Spleen (tissue), 11 donors: ENCODE data around the gene MTA2. TPM values are rescaled to one million over a fixed set of nuclear protein-coding genes. Genes with fewer than 3 reads are reported as not detected.
"Not testable (repeated sequence)": the region's sequence is repeated elsewhere in the genome, so short reads cannot be mapped to it uniquely, and the experiment has no call there.

Experiments
- DNase-seq: peaks from one replicate; pipeline ENCODE4 v3.0.0-alpha.2; 2020
- H3K27ac ChIP-seq, 8 donors: fragments of 200-600 bp; sonication (generic) in 7 of 8; 1 replicate in 4 of 8; 2 replicates in 4 of 8; pipeline versions ENCODE4 v1.5.0 to v1.8.0; 2016 to 2021; ENCODE audit warnings: inconsistent platforms in 4 of 8, mild to moderate bottlenecking in 4 of 8, moderate library complexity in 1 of 8
- H3K27me3 ChIP-seq, 7 donors: fragments of 200-600 bp; sonication (generic) in 6 of 7; replicated peaks in 1 of 7; 1 replicate in 4 of 7; 2 replicates in 3 of 7; pipeline versions ENCODE4 v1.5.0 to v1.8.0; 2016 to 2021; ENCODE audit warnings: inconsistent platforms in 3 of 7, mild to moderate bottlenecking in 1 of 7
- H3K36me3 ChIP-seq, 6 donors: fragments of 200-600 bp; sonication (generic) in 5 of 6; 1 replicate in 4 of 6; 2 replicates in 2 of 6; pipeline versions ENCODE4 v1.5.0 to v1.8.0; 2016 to 2021; ENCODE audit warnings: inconsistent platforms in 2 of 6
- H3K4me1 ChIP-seq, 6 donors: fragments of 200-600 bp; sonication (generic) in 5 of 6; 1 replicate in 3 of 6; 2 replicates in 3 of 6; pipeline versions ENCODE4 v1.5.0 to v1.8.0; 2016 to 2021; ENCODE audit warnings: inconsistent platforms in 3 of 6
- H3K4me3 ChIP-seq, 8 donors: fragments of 200-600 bp; sonication (generic) in 7 of 8; 1 replicate in 4 of 8; 2 replicates in 4 of 8; pipeline versions ENCODE4 v1.5.0 to v1.8.0; 2016 to 2021; ENCODE audit warnings: inconsistent platforms in 4 of 8, mild to moderate bottlenecking in 4 of 8, moderate library complexity in 2 of 8
- H3K9me3 ChIP-seq, 8 donors: fragments of 200-600 bp; sonication (generic) in 7 of 8; 1 replicate in 4 of 8; 2 replicates in 4 of 8; pipeline versions ENCODE4 v1.5.0 to v1.8.0; 2016 to 2021; ENCODE audit warnings: inconsistent platforms in 4 of 8
- POLR2A ChIP-seq, 3 donors: fragments of 450-650 bp; IDR thresholded peaks; one replicate each; pipeline ENCODE4 v1.5.1; 2017; ENCODE audit warnings: antibody characterized with exemption in 3 of 3, mild to moderate bottlenecking in 1 of 3
- POLR2AphosphoS5 ChIP-seq, 3 donors: sonication (generic); formaldehyde crosslinking; IDR thresholded peaks; one replicate each; pipeline ENCODE4 v1.5.1; 2017; ENCODE audit warnings: antibody characterized with exemption in 3 of 3
- WGBS, 5 donors: extraction: QIAGEN DNeasy Blood & Tissue Kit in 3 of 5; methylation state at CpG; one replicate each; pipeline versions ENCODE4 v1.1.5 to v1.1.7; 2013 to 2018; 5-methylcytosine and 5-hydroxymethylcytosine counted together
- intact Hi-C: fragments of 100-400 bp; cut with DNase I; formaldehyde crosslinking; loops from one replicate; pipeline ENCODE4 v1.15.0; 2023; ENCODE audit warnings: low total_unique reads
- polyA plus RNA-seq, 3 donors: library from polyadenylated mRNA; stranded (reverse); fragments of 200-250 nt; gene quantifications; one replicate each; pipeline ENCODE4 v1.2.1, GENCODE V29; 2013
- total RNA-seq, 7 donors: library from RNA; depleted of rRNA in 3 of 7; stranded (reverse); fragments of >200 nt in 3 of 7; fragmentation: NEBNext Ultra II Directional in 4 of 7; extraction: Animal tissue kit (Norgen Biotek cat#: 25700) in 4 of 7; gene quantifications; one replicate each; pipeline versions ENCODE4 v1.1.0 to v1.2.1, GENCODE V29; 2016 to 2021
- TF ChIP-seq, protein P1 (sequence below), 11 experiments: fragments of 200-600 bp in 7 of 11; fragments of 450-650 bp in 4 of 11; sonication (generic) in 4 of 11; IDR thresholded peaks in 8 of 11; conservative IDR thresholded peaks in 3 of 11; 1 replicate in 7 of 11; 2 replicates in 4 of 11; pipeline versions ENCODE4 v1.4.0 to v1.8.0; 2016 to 2021; ENCODE audit warnings: antibody characterized with exemption in 11 of 11, inconsistent platforms in 4 of 11, mild to moderate bottlenecking in 1 of 11
- donor health status: healthy with polysubstance abuse.
- donor health status: DM: no; HTN: no; CAD: no; lungs with moderate emphysema.
- donor health status: DM: no; HTN: no; CAD: no.
- donor health status: Bipolar disorder and iron deficiency.
- donor health status: healthy.
- donor health status: DM: no; HTN: no; CAD: no.
- donor health status: DM: yes; HTN: yes; CAD: no.

MTA2 gene
- total and polyA plus RNA-seq, 10 donors: 55.3 to 154 (median 111) TPM

DNA sequence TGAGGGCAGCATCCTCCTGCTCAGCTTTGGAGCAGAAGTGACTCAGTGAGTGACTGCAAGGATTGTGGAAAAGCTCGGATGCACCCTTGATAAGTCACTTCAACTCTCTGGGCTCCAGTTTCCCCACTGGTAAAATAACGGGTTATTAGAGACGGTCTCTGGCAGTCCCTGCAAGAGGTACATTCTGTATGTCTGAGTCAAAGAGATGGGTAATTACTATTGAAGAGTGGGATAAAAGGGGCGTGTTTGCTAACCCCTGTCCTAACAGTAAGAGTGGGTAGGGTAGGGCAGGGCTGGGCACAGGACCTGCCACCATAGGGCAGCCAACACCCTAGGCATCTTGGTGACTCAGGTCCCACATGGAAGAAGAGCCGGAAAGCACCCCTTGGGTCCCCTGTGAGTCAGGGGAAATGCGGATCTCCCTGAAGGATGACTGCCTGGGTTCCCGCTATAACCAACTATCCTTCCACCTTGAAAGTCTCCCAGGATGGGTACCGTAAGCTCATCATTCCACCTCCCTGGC lies 47.8 kb downstream of the MTA2 start:
- Histone ChIP-seq H3K27ac (peak overlapping the region; percentile 80 to 95 (median 86)), H3K36me3 (peaks cover 0 to 18% (median 10%) of the 10 kb centered on the region in 6 donors), H3K27me3 (no peaks in the 10 kb centered on the region), H3K4me3 (peak overlapping the region in 1 of 8 donors; percentile 24), H3K4me1 (peaks cover 68 to 97% (median 81%) of the 10 kb centered on the region in 6 donors), H3K9me3 (no peaks in the 10 kb centered on the region)
- no peak for DNase-seq
- TF ChIP-seq, protein P1, sequence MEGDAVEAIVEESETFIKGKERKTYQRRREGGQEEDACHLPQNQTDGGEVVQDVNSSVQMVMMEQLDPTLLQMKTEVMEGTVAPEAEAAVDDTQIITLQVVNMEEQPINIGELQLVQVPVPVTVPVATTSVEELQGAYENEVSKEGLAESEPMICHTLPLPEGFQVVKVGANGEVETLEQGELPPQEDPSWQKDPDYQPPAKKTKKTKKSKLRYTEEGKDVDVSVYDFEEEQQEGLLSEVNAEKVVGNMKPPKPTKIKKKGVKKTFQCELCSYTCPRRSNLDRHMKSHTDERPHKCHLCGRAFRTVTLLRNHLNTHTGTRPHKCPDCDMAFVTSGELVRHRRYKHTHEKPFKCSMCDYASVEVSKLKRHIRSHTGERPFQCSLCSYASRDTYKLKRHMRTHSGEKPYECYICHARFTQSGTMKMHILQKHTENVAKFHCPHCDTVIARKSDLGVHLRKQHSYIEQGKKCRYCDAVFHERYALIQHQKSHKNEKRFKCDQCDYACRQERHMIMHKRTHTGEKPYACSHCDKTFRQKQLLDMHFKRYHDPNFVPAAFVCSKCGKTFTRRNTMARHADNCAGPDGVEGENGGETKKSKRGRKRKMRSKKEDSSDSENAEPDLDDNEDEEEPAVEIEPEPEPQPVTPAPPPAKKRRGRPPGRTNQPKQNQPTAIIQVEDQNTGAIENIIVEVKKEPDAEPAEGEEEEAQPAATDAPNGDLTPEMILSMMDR (IDR thresholded peaks at IDR 0.05 in 8 of 11, conservative IDR thresholded peaks at IDR 0.05 in 3 of 11): no peak
- TF ChIP-seq POLR2A (IDR thresholded peaks at IDR 0.05): no peak
- no peak for TF ChIP-seq POLR2AphosphoS5 (IDR thresholded peaks at IDR 0.05)
- intact Hi-C loops: no loop called here
- WGBS, 5 donors: 73 to 88% (median 79%) methylated on average over 8 of the region's 8 CpGs

DNA sequence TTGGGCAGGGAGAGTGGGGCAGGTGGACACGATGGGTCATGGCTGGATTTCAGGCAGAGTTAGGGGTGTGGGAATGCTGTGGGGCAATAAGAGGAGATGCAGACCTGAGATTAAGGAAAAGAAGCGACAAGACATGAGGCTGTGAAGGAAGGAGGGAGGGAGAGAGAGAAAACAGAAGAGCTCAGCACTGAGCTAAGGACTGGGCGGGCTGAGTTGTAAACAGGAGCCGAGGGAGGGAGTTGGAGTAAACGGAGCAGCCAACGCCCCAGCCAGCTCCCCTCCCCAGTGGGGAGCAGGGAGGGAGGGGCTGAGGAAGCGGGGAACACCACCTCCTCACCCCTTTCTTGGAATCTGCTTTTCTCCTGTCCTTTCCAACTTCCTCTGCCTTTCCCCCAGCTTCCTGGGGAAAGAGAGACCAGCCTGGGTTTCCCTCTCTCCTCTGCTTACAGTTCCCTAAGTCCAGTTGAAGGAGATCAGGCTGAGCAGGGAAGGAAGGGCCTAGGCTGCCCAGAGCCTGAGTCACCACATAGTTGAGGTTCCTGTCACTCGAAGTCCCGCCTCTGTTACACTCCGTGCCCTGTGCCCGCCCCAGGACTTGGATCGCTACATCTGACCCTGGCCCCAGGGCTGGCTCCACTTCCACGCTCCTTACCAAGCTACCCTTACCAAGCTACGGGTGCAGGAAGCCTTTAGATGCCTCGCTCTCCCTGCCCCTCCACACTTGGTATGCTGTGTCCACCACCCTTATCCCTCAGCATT lies 48.4 kb downstream of the MTA2 start:
- peak; percentile 63 to 78 (median 70) for TF ChIP-seq POLR2AphosphoS5 (IDR thresholded peaks at IDR 0.05)
- TF ChIP-seq, protein P1 (IDR thresholded peaks at IDR 0.05 in 8 of 11, conservative IDR thresholded peaks at IDR 0.05 in 3 of 11): no peak
- TF ChIP-seq POLR2A (IDR thresholded peaks at IDR 0.05): no peak
- intact Hi-C loops: no loop called here
- peaks cover 0 to 11% (median 4%) of the 10 kb centered on the region in 6 donors for H3K36me3 ChIP-seq
- 11 to 28% (median 15%) methylated on average over 14 to 15 of the region's 15 CpGs for WGBS, 5 donors
- no peaks in the 10 kb centered on the region for H3K27me3 ChIP-seq
- peak overlapping the region; percentile 80 to 95 (median 86) for H3K27ac ChIP-seq
- no peaks in the 10 kb centered on the region for H3K9me3 ChIP-seq
- DNase-seq: peak; percentile 85
- H3K4me3 ChIP-seq: peak overlapping the region in 2 of 8 donors; percentile 9 to 24
- peaks cover 68 to 91% (median 77%) of the 10 kb centered on the region in 6 donors for H3K4me1 ChIP-seq

- Histone ChIP-seq H3K4me1 (peaks cover 64 to 89% (median 76%) of the 10 kb centered on the region in 6 donors), H3K27me3 (peaks cover 0 to 3% (median 0%) of the 10 kb centered on the region in 7 donors), H3K36me3 (peaks cover 0 to 5% (median 0%) of the 10 kb centered on the region in 6 donors), H3K27ac (peak overlapping the region; percentile 80 to 95 (median 86)), H3K9me3 (no peaks in the 10 kb centered on the region), H3K4me3 (peak overlapping the region in 1 of 8 donors; percentile 24)
- WGBS, 5 donors: 43 to 57% (median 49%) methylated on average over 4 of the region's 4 CpGs
- intact Hi-C loops: no loop called here
- no peak for DNase-seq
- TF ChIP-seq, protein P1 (IDR thresholded peaks at IDR 0.05 in 8 of 11, conservative IDR thresholded peaks at IDR 0.05 in 3 of 11): no peak
- TF ChIP-seq POLR2AphosphoS5 (IDR thresholded peaks at IDR 0.05) (no peak), POLR2A (IDR thresholded peaks at IDR 0.05) (no peak)
Measured at GRCh38 chr11:62552485-62553079, 49.1 kb downstream of the MTA2 start.

GRCh38 chr11:62550478-62550877 lies 51.2 kb downstream of the MTA2 start:
- intact Hi-C loops, DNase-seq, H3K36me3 ChIP-seq, H3K4me3 ChIP-seq, H3K9me3 ChIP-seq: not testable (repeated sequence)
- H3K4me1 ChIP-seq: peaks cover 50 to 89% (median 74%) of the 10 kb centered on the region in 6 donors
- H3K27me3 ChIP-seq: peaks cover 0 to 25% (median 14%) of the 10 kb centered on the region in 7 donors
- 80 to 92% (median 90%) methylated on average over 2 of the region's 2 CpGs for WGBS, 5 donors
- H3K27ac ChIP-seq: peak overlapping the region in 1 of 8 donors; percentile 95
